Vagina (tissue), 2 donors: ENCODE results near the gene NUCB1.
"Not testable (repeated sequence)": the region's sequence is repeated elsewhere in the genome, so short reads cannot be mapped to it uniquely, and the experiment has no call there.

Source experiments
- POLR2A ChIP-seq, 2 donors: fragments of 450-650 bp; IDR thresholded peaks; one replicate each; pipeline ENCODE4 v1.6.1; 2017; ENCODE audit warnings: antibody characterized with exemption in 2 of 2, mild to moderate bottlenecking in 2 of 2, moderate library complexity in 2 of 2
- TF ChIP-seq, protein P1 (sequence below), 3 experiments: fragments of 450-650 bp in 2 of 3; fragments of 200-600 bp in 1 of 3; sonication (generic) in 1 of 3; IDR thresholded peaks; one replicate each; pipeline ENCODE4 v1.5.1; 2017 to 2019; ENCODE audit warnings: antibody characterized with exemption in 3 of 3, mild to moderate bottlenecking in 2 of 3, moderate library complexity in 2 of 3

DNA sequence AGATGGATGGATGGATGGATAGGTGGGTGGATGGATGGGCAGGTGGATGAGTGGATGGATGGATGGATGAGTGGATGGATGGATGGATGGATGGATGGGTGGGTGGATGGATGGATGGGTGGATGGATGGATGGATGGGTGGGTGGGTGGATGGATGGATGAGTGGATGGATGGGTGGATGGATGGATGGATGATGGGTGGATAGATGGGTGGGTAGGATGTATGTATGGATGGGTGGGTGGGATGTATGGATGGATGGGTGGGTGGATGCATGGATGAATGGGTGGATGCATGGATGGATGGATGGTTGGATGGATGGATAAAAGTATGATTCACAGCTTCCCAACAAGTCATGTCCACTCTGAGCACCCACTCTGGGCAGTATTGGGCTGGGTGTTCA is 3.7 kb downstream of the NUCB1 start:
- not testable (repeated sequence) for TF ChIP-seq POLR2A (IDR thresholded peaks at IDR 0.05)
- TF ChIP-seq, protein P1, sequence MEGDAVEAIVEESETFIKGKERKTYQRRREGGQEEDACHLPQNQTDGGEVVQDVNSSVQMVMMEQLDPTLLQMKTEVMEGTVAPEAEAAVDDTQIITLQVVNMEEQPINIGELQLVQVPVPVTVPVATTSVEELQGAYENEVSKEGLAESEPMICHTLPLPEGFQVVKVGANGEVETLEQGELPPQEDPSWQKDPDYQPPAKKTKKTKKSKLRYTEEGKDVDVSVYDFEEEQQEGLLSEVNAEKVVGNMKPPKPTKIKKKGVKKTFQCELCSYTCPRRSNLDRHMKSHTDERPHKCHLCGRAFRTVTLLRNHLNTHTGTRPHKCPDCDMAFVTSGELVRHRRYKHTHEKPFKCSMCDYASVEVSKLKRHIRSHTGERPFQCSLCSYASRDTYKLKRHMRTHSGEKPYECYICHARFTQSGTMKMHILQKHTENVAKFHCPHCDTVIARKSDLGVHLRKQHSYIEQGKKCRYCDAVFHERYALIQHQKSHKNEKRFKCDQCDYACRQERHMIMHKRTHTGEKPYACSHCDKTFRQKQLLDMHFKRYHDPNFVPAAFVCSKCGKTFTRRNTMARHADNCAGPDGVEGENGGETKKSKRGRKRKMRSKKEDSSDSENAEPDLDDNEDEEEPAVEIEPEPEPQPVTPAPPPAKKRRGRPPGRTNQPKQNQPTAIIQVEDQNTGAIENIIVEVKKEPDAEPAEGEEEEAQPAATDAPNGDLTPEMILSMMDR (IDR thresholded peaks at IDR 0.05), result not testable (repeated sequence)
